H1 (cell line): Measurements from ENCODE around the gene GRXCR2.

ENCODE experiments used
- ATF2 ChIP-seq: IDR thresholded peaks from 2 replicates; pipeline ENCODE4 v1.6.1; 2012; ENCODE audit warnings: low read length, inconsistent platforms
- CTCF ChIP-seq, 3 experiments: IDR thresholded peaks; 1 replicate in 2 of 3; 2 replicates in 1 of 3; pipeline versions ENCODE4 v1.5.1 to v1.6.1; 2011; ENCODE audit warnings: low read length in 3 of 3, mild to moderate bottlenecking in 3 of 3, inconsistent platforms in 2 of 3, low read depth in 1 of 3, moderate library complexity in 1 of 3; ENCODE audit not compliant: insufficient read depth in 1 of 3; ENCODE audit errors: control extremely low read depth in 1 of 3
- GABPA ChIP-seq: IDR thresholded peaks from 2 replicates; pipeline ENCODE4 v1.6.1; 2011; ENCODE audit warnings: mild to moderate bottlenecking, low read length, moderate library complexity, borderline replicate concordance; ENCODE audit not compliant: insufficient read depth
- JUND ChIP-seq: IDR thresholded peaks from 2 replicates; pipeline ENCODE4 v1.6.1; 2011; ENCODE audit warnings: mild to moderate bottlenecking, improper control_type of control experiment, low read length
- PHF8 ChIP-seq: fragments of 200-600 bp; sonication (generic); conservative IDR thresholded peaks from 2 replicates; pipeline ENCODE4 v1.7.1; 2012; ENCODE audit warnings: low read depth, mild to moderate bottlenecking, inconsistent platforms, low read length, moderate library complexity
- POLR2A ChIP-seq, 2 experiments: IDR thresholded peaks; 1 replicate in 1 of 2; 2 replicates in 1 of 2; pipeline ENCODE4 v1.6.1; 2011; ENCODE audit warnings: low read depth in 2 of 2, low read length in 2 of 2, mild to moderate bottlenecking in 2 of 2; ENCODE audit errors: control extremely low read depth in 1 of 2
- RAD21 ChIP-seq, 2 experiments: IDR thresholded peaks in 1 of 2; conservative IDR thresholded peaks in 1 of 2; 2 replicates each; pipeline ENCODE4 v1.6.1; 2011; ENCODE audit warnings: low read depth in 2 of 2, low read length in 2 of 2, improper control_type of control experiment in 1 of 2, inconsistent platforms in 1 of 2, mild to moderate bottlenecking in 1 of 2, moderate library complexity in 1 of 2
- SUZ12 ChIP-seq: fragments of 200-600 bp; sonication (generic); IDR thresholded peaks from 2 replicates; pipeline ENCODE4 v1.6.1; 2012; ENCODE audit warnings: mild to moderate bottlenecking, inconsistent platforms, low read length, moderate library complexity, mixed read lengths
- TEAD4 ChIP-seq: IDR thresholded peaks from 2 replicates; pipeline ENCODE4 v1.6.1; 2012; ENCODE audit warnings: low read depth, low read length, inconsistent platforms, mixed read lengths

DNA sequence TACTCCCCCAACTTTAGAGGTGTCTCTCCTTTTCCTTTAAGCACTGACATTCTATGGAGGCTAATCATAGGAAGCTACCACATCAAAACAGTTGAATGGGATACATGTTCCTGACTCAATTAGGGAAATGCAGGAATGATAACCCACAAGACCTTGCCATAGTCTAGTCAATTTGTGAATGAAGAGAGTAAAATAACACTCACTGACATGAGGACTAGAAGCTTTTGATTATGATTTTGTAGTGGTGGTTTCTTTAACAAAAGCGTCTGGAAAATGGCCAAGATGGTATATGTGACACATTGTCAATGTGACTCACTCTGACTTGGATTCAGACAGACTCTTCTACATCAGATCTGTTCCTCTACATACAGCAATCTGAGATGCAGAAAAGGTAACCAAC lies 24.0 kb downstream of the GRXCR2 start:
- TF ChIP-seq SUZ12 (no peak), CTCF (IDR thresholded peaks at IDR 0.05; ENCODE audit: control extremely low read depth in 1 of 3, insufficient read depth in 1 of 3, low read depth in 1 of 3, low read length in 3 of 3) (no peak), TEAD4 (no peak), ATF2 (no peak), RAD21 (IDR thresholded peaks at IDR 0.05 in 1 of 2, conservative IDR thresholded peaks at IDR 0.05 in 1 of 2; ENCODE audit: low read depth in 2 of 2, low read length in 2 of 2) (no peak), JUND (no peak), POLR2A (IDR thresholded peaks at IDR 0.05; ENCODE audit: control extremely low read depth in 1 of 2, low read depth in 2 of 2, low read length in 2 of 2) (no peak), GABPA (no peak), PHF8 (no peak)
